Muscle layer of colon (tissue), 2 donors: ENCODE measurements around the gene TSPAN6.

Source experiments
- H3K27ac ChIP-seq: one replicate; pipeline ENCODE4 v1.7.0; 2013; ENCODE audit warnings: low read depth, mild to moderate bottlenecking, low read length, moderate library complexity
- H3K27me3 ChIP-seq, 2 donors: one replicate each; pipeline ENCODE4 v1.7.0; 2013; ENCODE audit warnings: low read length in 2 of 2, mild to moderate bottlenecking in 2 of 2; ENCODE audit not compliant: insufficient read depth in 2 of 2, control insufficient read depth in 1 of 2
- H3K36me3 ChIP-seq: one replicate; pipeline ENCODE4 v1.7.0; 2013; ENCODE audit warnings: mild to moderate bottlenecking, low read length; ENCODE audit not compliant: insufficient read depth
- H3K4me1 ChIP-seq: one replicate; pipeline ENCODE4 v1.7.0; 2013; ENCODE audit warnings: mild to moderate bottlenecking, low read length; ENCODE audit not compliant: insufficient read depth
- H3K4me3 ChIP-seq, 2 donors: one replicate each; pipeline ENCODE4 v1.7.0; 2013; ENCODE audit warnings: low read length in 2 of 2, low read depth in 1 of 2, mild to moderate bottlenecking in 1 of 2, moderate library complexity in 1 of 2
- H3K9ac ChIP-seq: one replicate; pipeline ENCODE4 v1.7.0; 2013; ENCODE audit warnings: low read length
- H3K9me3 ChIP-seq: one replicate; pipeline ENCODE4 v1.7.0; 2013; ENCODE audit warnings: mild to moderate bottlenecking, low read length
- donor health status: abdominal sarcoma.
- donor health status: Adenocarcinoma of cecum.

Gene TSPAN6

DNA sequence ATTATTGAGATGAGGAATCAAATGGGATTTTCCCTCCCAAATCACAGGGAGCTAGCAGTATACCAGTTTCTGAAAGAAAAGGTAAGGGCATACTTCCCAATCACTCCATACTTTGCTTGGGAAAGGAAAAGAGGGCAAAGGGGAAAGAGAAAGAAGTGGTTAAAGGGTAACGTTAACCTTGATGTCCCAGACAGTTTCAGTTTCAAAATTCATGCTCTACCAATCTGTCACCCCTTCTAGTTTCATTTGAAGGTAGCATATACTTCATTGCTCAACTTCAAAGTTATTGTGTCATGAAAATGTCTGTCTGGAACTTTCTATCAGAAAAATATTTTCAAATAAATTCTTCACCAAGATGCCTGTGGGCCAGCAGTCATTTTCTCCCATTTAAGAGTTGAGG lies 35.8 kb downstream of the TSPAN6 start:
- Histone ChIP-seq H3K9me3 (no peaks in the 10 kb centered on the region), H3K4me3 (no peak overlapping the region), H3K4me1 (peaks cover 4% of the 10 kb centered on the region), H3K27me3 (no peaks in the 10 kb centered on the region), H3K27ac (no peak overlapping the region), H3K9ac (no peak overlapping the region), H3K36me3 (no peaks in the 10 kb centered on the region)

DNA sequence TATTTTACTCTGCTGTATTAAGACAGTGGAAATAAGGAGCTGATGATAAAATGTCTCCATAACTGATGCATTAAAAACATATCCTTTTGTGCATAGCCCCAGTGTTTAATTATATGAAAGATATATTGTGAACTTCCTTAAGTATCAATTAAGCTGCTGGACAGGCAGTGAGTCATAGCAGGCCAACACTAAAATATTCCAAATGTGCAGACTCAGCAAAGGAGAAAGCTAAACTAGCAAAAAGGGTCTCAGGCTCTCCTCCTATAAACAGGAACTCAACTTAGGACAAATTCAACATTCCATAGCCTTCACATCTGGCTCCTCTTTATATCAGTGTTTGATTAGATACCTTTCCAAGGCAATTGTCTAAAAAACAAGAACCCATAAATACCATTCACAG lies 36.3 kb downstream of the TSPAN6 start:
- H3K36me3 ChIP-seq: no peaks in the 10 kb centered on the region
- H3K9me3 ChIP-seq: no peaks in the 10 kb centered on the region
- H3K27me3 ChIP-seq: no peaks in the 10 kb centered on the region
- no peak overlapping the region for H3K27ac ChIP-seq
- H3K9ac ChIP-seq: no peak overlapping the region
- peaks cover 4% of the 10 kb centered on the region for H3K4me1 ChIP-seq
- H3K4me3 ChIP-seq: no peak overlapping the region

DNA sequence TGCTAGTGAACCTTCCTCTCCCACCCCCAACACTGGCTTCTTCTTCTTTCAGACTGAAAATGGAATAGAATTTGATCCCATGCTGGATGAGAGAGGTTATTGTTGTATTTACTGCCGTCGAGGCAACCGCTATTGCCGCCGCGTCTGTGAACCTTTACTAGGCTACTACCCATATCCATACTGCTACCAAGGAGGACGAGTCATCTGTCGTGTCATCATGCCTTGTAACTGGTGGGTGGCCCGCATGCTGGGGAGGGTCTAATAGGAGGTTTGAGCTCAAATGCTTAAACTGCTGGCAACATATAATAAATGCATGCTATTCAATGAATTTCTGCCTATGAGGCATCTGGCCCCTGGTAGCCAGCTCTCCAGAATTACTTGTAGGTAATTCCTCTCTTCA lies 37.1 kb downstream of the TSPAN6 start:
- H3K4me1 ChIP-seq: peaks cover 4% of the 10 kb centered on the region
- H3K36me3 ChIP-seq: no peaks in the 10 kb centered on the region
- no peak overlapping the region for H3K4me3 ChIP-seq
- no peaks in the 10 kb centered on the region for H3K9me3 ChIP-seq
- H3K9ac ChIP-seq: no peak overlapping the region
- no peak overlapping the region for H3K27ac ChIP-seq
- H3K27me3 ChIP-seq: no peaks in the 10 kb centered on the region

DNA sequence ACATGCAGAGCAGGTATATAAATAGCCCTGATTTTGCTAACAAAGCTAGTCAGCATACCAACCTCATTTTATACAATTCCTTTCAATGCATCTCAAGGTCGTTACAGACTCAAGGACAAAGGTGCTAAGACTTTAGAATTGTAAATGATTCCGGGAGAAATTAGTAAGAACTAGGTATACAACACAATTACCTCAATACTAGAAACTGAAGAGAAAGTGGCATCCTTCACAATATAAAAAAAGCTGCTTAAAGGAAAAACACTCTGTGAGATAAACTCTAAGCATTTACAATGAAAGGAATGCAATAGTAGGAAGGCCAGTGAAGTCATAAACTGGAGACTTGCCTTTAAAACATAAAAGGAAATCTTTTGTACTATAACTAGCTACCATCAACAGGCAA lies 40.0 kb downstream of the TSPAN6 start:
- Histone ChIP-seq H3K9me3 (no peaks in the 10 kb centered on the region), H3K36me3 (no peaks in the 10 kb centered on the region), H3K9ac (no peak overlapping the region), H3K27ac (no peak overlapping the region), H3K4me1 (peaks cover 8% of the 10 kb centered on the region), H3K4me3 (no peak overlapping the region), H3K27me3 (peaks cover 0 to 3% of the 10 kb centered on the region in 2 donors)

DNA sequence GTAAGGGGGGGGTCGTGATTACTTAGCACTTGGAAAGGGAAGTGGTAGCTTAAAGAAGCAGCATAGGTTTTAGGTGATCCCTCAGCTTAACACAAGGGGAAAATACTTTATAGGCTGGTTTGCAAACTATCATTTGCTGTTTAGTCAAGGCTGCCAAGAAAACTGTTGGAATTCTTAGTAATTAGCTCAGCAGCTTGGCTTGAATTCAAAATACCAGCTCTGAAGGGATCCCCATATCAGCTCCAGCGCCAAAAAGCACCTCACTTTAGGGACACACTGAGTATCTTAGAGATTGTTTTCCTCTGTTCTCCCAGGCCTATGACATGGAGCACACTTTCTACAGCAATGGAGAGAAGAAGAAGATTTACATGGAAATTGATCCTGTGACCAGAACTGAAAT lies 43.0 kb downstream of the TSPAN6 start:
- H3K27me3 ChIP-seq: peaks cover 3 to 10% of the 10 kb centered on the region in 2 donors
- no peak overlapping the region for H3K27ac ChIP-seq
- no peak overlapping the region for H3K9ac ChIP-seq
- peaks cover 8% of the 10 kb centered on the region for H3K4me1 ChIP-seq
- no peaks in the 10 kb centered on the region for H3K36me3 ChIP-seq
- no peaks in the 10 kb centered on the region for H3K9me3 ChIP-seq
- no peak overlapping the region for H3K4me3 ChIP-seq

GRCh38 chrX:100593126-100593525 lies 43.5 kb downstream of the TSPAN6 start:
- peaks cover 8% of the 10 kb centered on the region for H3K4me1 ChIP-seq
- peaks cover 3 to 10% of the 10 kb centered on the region in 2 donors for H3K27me3 ChIP-seq
- H3K27ac ChIP-seq: no peak overlapping the region
- no peak overlapping the region for H3K9ac ChIP-seq
- H3K4me3 ChIP-seq: no peak overlapping the region
- H3K36me3 ChIP-seq: no peaks in the 10 kb centered on the region
- no peaks in the 10 kb centered on the region for H3K9me3 ChIP-seq

DNA sequence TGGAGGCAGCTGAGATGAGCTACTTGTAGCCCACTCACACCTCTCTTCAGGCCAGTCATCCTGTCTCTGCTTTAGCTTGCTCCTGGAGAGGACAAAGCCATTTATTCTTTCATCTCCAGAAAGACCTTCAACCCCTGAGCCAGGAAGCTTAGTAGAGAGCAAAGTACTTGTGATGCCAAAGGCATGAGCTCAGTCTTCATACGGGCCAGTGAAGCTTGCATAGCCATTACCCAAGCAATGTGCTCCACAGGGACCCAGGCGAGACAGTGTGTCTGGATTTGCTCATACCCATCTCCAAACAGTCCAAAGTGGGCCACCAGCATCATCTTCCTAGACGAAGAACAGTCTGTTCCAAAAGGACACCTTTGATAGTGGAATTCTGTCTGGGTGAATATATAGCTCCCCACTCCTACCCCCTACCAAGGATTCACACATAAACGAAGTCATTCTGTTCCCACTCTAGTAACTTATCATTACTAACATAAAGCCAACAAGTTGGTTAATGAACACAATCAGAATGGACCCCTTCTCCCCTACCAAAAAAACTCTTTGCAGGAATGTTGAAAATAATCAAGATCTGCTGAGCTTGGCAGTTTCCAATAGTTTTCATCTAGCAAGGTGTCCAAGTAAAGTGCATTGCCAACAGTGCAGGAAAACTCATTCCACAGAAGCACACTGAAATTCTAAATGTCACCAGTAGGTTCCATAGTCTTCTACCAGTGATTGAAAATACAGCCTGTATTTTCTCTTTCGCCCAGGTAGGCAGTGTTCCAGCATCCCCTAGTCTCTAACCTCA lies 45.2 kb downstream of the TSPAN6 start:
- peaks cover 4% of the 10 kb centered on the region for H3K4me1 ChIP-seq
- no peaks in the 10 kb centered on the region for H3K36me3 ChIP-seq
- no peak overlapping the region for H3K27ac ChIP-seq
- H3K9ac ChIP-seq: no peak overlapping the region
- no peaks in the 10 kb centered on the region for H3K9me3 ChIP-seq
- no peak overlapping the region for H3K4me3 ChIP-seq
- peaks cover 3 to 10% of the 10 kb centered on the region in 2 donors for H3K27me3 ChIP-seq

DNA sequence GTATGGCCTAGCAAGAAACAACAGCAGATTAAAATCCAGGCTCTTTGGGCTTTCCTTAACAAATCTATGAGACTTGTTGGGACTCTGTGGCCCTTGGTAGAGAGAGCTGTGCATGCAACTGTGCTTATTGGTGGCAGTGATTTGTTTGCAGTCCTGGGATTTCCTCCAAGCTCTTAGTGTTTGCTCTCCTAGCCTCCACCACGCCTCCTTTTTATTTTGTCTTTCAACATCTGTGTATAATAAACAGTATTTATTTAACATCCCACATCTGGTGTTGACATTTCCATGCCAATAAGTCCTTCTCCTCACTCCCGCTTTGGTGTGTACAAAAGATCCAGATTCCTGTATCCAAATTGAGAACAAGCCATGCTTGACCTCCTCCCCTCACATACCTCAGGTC lies 48.7 kb downstream of the TSPAN6 start:
- H3K4me3 ChIP-seq: no peak overlapping the region
- H3K4me1 ChIP-seq: peaks cover 1% of the 10 kb centered on the region
- no peaks in the 10 kb centered on the region for H3K36me3 ChIP-seq
- no peak overlapping the region for H3K9ac ChIP-seq
- H3K9me3 ChIP-seq: no peaks in the 10 kb centered on the region
- no peak overlapping the region for H3K27ac ChIP-seq
- peaks cover under 1 to 10% of the 10 kb centered on the region in 2 donors for H3K27me3 ChIP-seq

- no peak overlapping the region for H3K9ac ChIP-seq
- no peaks in the 10 kb centered on the region for H3K4me1 ChIP-seq
- H3K9me3 ChIP-seq: no peaks in the 10 kb centered on the region
- H3K36me3 ChIP-seq: no peaks in the 10 kb centered on the region
- H3K27ac ChIP-seq: no peak overlapping the region
- H3K4me3 ChIP-seq: no peak overlapping the region
- H3K27me3 ChIP-seq: peaks cover 0 to 10% of the 10 kb centered on the region in 2 donors
These were observed 49.9 kb downstream of the TSPAN6 start for GRCh38 chrX:100586747-100587146.

GRCh38 chrX:100584611-100585010 lies 52.0 kb downstream of the TSPAN6 start, which contains the start of gene TNMD:
Gene TNMD, plus strand, starts transcription at chrX:100584936. Its CDS starts 83 bp downstream, at chrX:100585019.
- Histone ChIP-seq H3K9ac (no peak within 1 kb of the TSS), H3K4me1 (no peaks in the 10 kb centered on the region), H3K36me3 (no peaks in the 10 kb centered on the region), H3K4me3 (no peak within 1 kb of the TSS), H3K9me3 (no peaks in the 10 kb centered on the region), H3K27ac (no peak within 1 kb of the TSS), H3K27me3 (no peaks in the 10 kb centered on the region)
